SK-N-SH (cell line): ENCODE results near the gene ANKRD52. TPM values are rescaled to one million over a fixed set of nuclear protein-coding genes. Genes with fewer than 3 reads are reported as not detected.

Experiments
- CTCF ChIA-PET: fragments of 300-600, 350-600 bp; formaldehyde crosslinking; extraction: SDS; loops from one replicate; lab custom pipeline; 2021; lab: Yijun Ruan, JAX
- POLR2A ChIA-PET: fragments of 350-600 bp; sonication (Branson Sonifier 250); formaldehyde crosslinking; extraction: SDS; loops from one replicate; lab custom pipeline; 2020; ENCODE audit warnings: antibody characterized with exemption, inconsistent platforms; lab: Yijun Ruan, JAX
- DNase-seq: peaks from one replicate; pipeline ENCODE4 v3.0.0; 2012
- H2AFZ ChIP-seq: fragments of 200-600 bp; sonication (generic); 2 replicates; pipeline ENCODE4 v1.8.1; 2016; ENCODE audit warnings: antibody characterized with exemption, mild to moderate bottlenecking, low read depth
- H3F3A ChIP-seq: fragments of 200-600 bp; sonication (generic); replicated peaks from 2 replicates; pipeline ENCODE3; 2016; ENCODE audit warnings: antibody characterized with exemption, mild to moderate bottlenecking; ENCODE audit not compliant: insufficient read depth
- H3K27ac ChIP-seq, 2 experiments: fragments of 200-500 bp in 1 of 2; fragments of 200-600 bp in 1 of 2; sonication (Bioruptor generic) in 1 of 2; sonication (generic), shearing (Covaris generic) in 1 of 2; 2 replicates each; pipeline versions ENCODE4 v1.5.1 to v1.6.1; 2014 to 2016; ENCODE audit warnings: low read depth in 2 of 2, inconsistent platforms in 1 of 2, low read length in 1 of 2, mild to moderate bottlenecking in 1 of 2, mixed read lengths in 1 of 2
- H3K27me3 ChIP-seq: fragments of 200-600 bp; sonication (generic), shearing (Covaris generic); 2 replicates; pipeline ENCODE4 v1.6.1; 2016; ENCODE audit warnings: mixed run types; ENCODE audit not compliant: insufficient read depth
- H3K36me3 ChIP-seq, 2 experiments: fragments of 200-500 bp in 1 of 2; fragments of 200-600 bp in 1 of 2; sonication (Bioruptor generic) in 1 of 2; sonication (generic) in 1 of 2; replicated peaks in 1 of 2; 2 replicates each; pipeline versions ENCODE3 to v1.5.1; 2014 to 2016; ENCODE audit warnings: low read length in 1 of 2, mild to moderate bottlenecking in 1 of 2; ENCODE audit not compliant: insufficient read depth in 2 of 2, control insufficient read depth in 1 of 2
- H3K4me1 ChIP-seq, 2 experiments: fragments of 200-500 bp in 1 of 2; fragments of 200-600 bp in 1 of 2; sonication (Bioruptor generic) in 1 of 2; sonication (generic), shearing (Covaris generic) in 1 of 2; 2 replicates each; pipeline versions ENCODE4 v1.5.1 to v1.6.1; 2014 to 2016; ENCODE audit warnings: low read depth in 1 of 2, low read length in 1 of 2, mixed run types in 1 of 2; ENCODE audit not compliant: insufficient read depth in 2 of 2, control insufficient read depth in 1 of 2
- H3K4me2 ChIP-seq: fragments of 200-600 bp; sonication (generic), shearing (Covaris generic); 2 replicates; pipeline ENCODE4 v1.6.1; 2017; ENCODE audit warnings: mixed run types
- H3K4me3 ChIP-seq, 2 experiments: fragments of 200-500 bp in 1 of 2; fragments of 200-600 bp in 1 of 2; sonication (Bioruptor generic) in 1 of 2; sonication (generic), shearing (Covaris generic) in 1 of 2; 2 replicates each; pipeline versions ENCODE4 v1.5.1 to v1.8.1; 2014 to 2016; ENCODE audit warnings: low read depth in 2 of 2, inconsistent platforms in 1 of 2, low read length in 1 of 2, mild to moderate bottlenecking in 1 of 2, mixed read lengths in 1 of 2, moderate library complexity in 1 of 2
- H3K79me2 ChIP-seq: fragments of 200-600 bp; sonication (generic); 2 replicates; pipeline ENCODE4 v1.8.1; 2017; ENCODE audit warnings: mild to moderate bottlenecking; ENCODE audit not compliant: insufficient read depth
- H3K9ac ChIP-seq: fragments of 200-600 bp; sonication (generic); 2 replicates; pipeline ENCODE4 v1.6.1; 2017; ENCODE audit warnings: mixed run types
- H3K9me2 ChIP-seq: fragments of 200-600 bp; sonication (generic); 2 replicates; pipeline ENCODE4 v1.6.1; 2017; ENCODE audit warnings: mixed run types
- H3K9me3 ChIP-seq: fragments of 200-600 bp; sonication (generic); 2 replicates; pipeline ENCODE4 v1.6.1; 2017; ENCODE audit warnings: mixed run types, mild to moderate bottlenecking, moderate library complexity
- H4K20me1 ChIP-seq: fragments of 200-600 bp; sonication (generic); 2 replicates; pipeline ENCODE4 v1.6.1; 2017; ENCODE audit warnings: mild to moderate bottlenecking, mixed run types; ENCODE audit not compliant: insufficient read depth
- FOSL2 ChIP-seq: IDR thresholded peaks from 2 replicates; pipeline ENCODE4 v1.4.0; 2012; ENCODE audit warnings: low read depth, mild to moderate bottlenecking, moderate library complexity, borderline replicate concordance
- GATA2 ChIP-seq: sonication (generic); formaldehyde crosslinking; IDR thresholded peaks from 2 replicates; pipeline ENCODE4 v1.5.0; 2020; ENCODE audit warnings: mild to moderate bottlenecking, missing genetic modification reagents
- JUND ChIP-seq: IDR thresholded peaks from 2 replicates; pipeline ENCODE4 v1.4.0; 2012
- NFIC ChIP-seq: IDR thresholded peaks from 2 replicates; pipeline ENCODE4 v1.4.0; 2012; ENCODE audit warnings: borderline replicate concordance
- RAD21 ChIP-seq: IDR thresholded peaks from 2 replicates; pipeline ENCODE4 v1.6.1; 2012; ENCODE audit warnings: mild to moderate bottlenecking, low read length
- SIN3A ChIP-seq: IDR thresholded peaks from 2 replicates; pipeline ENCODE4 v1.6.1; 2012; ENCODE audit warnings: low read depth, mild to moderate bottlenecking, low read length, moderate library complexity, borderline replicate concordance
- SMC3 ChIP-seq: IDR thresholded peaks from 2 replicates; pipeline ENCODE4 v1.6.1; 2012; ENCODE audit warnings: low read depth, low read length, improper control_type of control experiment
- WGBS: methylation state at CpG from one replicate; pipeline ENCODE4 v1.1.6; 2017; ENCODE audit warnings: low lambda C conversion rate; 5-methylcytosine and 5-hydroxymethylcytosine counted together
- polyA plus RNA-seq, 3 experiments: library from polyadenylated mRNA; depleted of rRNA; stranded (reverse); fragments of >200 nt; gene quantifications; 2 replicates each; pipeline ENCODE4 v1.2.3, GENCODE V29; 2012
- TF ChIP-seq, protein P1 (sequence below): IDR thresholded peaks from 2 replicates; pipeline ENCODE4 v1.4.0; 2012; ENCODE audit warnings: low read depth, borderline replicate concordance
- TF ChIP-seq, protein P2 (sequence below): fragments of 150-350 bp; IDR thresholded peaks from 2 replicates; pipeline ENCODE4 v1.6.1; 2016; ENCODE audit warnings: mild to moderate bottlenecking, low read depth, low read length
- TF ChIP-seq, protein P3 (sequence below): fragments of 200-600 bp; sonication (generic); IDR thresholded peaks from 2 replicates; pipeline ENCODE4 v1.6.1; 2017; ENCODE audit warnings: antibody characterized with exemption, mild to moderate bottlenecking, moderate library complexity
- TF ChIP-seq, protein P4 (sequence below): IDR thresholded peaks from 2 replicates; pipeline ENCODE4 v1.6.1; 2012; ENCODE audit warnings: mild to moderate bottlenecking, low read depth, low read length, moderate library complexity
- TF ChIP-seq, protein P5 (sequence below): IDR thresholded peaks from 2 replicates; pipeline ENCODE4 v1.4.0; 2012; ENCODE audit warnings: low read depth
- TF ChIP-seq, protein P6 (sequence below): IDR thresholded peaks from 2 replicates; pipeline ENCODE4 v1.4.0; 2012; ENCODE audit warnings: low read depth, borderline replicate concordance

Gene ANKRD52
- polyA plus RNA-seq, 1 of the 3 experiments (the other 2 are of a cell fraction), result 23.4 TPM

DNA sequence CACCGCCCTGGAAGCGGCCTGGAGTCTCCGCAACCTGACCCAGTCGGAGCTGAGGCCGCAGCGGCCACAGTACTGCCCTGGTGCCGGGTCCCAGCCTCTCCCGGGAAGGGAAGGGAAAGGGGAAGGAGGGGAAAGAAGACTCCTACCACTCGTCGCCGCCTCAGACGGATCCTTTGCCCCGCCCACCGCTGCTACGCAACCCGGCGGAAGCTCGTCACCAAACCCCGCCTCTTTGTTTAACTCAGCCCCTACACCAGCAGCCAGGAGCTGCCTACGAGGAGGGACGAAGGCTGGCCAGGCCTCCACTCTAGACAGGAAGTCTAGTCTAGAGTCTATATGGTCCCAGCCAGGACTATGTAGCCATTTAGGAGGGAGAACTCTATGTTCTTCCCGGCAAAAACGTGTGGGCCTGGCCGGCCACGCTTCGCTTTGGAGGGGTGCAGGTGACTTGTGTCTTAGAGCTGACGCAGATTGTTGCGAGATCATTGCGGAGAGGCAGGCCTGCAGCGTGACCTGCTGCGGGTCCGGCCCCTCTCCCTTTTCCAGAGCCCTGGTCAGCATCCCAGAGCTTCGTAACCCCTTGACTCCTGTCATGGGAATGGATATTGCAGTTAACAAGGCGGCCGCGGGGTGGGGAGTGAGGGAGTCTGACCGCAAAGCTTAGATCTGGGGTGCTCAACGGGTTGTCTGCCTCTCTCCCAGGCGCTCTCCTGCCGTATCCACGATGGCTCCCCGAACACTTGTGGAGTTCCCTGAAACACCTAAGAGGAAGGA, 36.2 kb downstream of the ANKRD52 start, which contains the start of gene RNF41 (continued):
- TF ChIP-seq, protein P1, sequence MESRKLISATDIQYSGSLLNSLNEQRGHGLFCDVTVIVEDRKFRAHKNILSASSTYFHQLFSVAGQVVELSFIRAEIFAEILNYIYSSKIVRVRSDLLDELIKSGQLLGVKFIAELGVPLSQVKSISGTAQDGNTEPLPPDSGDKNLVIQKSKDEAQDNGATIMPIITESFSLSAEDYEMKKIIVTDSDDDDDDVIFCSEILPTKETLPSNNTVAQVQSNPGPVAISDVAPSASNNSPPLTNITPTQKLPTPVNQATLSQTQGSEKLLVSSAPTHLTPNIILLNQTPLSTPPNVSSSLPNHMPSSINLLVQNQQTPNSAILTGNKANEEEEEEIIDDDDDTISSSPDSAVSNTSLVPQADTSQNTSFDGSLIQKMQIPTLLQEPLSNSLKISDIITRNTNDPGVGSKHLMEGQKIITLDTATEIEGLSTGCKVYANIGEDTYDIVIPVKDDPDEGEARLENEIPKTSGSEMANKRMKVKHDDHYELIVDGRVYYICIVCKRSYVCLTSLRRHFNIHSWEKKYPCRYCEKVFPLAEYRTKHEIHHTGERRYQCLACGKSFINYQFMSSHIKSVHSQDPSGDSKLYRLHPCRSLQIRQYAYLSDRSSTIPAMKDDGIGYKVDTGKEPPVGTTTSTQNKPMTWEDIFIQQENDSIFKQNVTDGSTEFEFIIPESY, result 0 out of 2 replicates have a peak, but pooled peaks have one; percentile 34
- TF ChIP-seq, protein P2, sequence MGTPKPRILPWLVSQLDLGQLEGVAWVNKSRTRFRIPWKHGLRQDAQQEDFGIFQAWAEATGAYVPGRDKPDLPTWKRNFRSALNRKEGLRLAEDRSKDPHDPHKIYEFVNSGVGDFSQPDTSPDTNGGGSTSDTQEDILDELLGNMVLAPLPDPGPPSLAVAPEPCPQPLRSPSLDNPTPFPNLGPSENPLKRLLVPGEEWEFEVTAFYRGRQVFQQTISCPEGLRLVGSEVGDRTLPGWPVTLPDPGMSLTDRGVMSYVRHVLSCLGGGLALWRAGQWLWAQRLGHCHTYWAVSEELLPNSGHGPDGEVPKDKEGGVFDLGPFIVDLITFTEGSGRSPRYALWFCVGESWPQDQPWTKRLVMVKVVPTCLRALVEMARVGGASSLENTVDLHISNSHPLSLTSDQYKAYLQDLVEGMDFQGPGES, result no peak
- TF ChIP-seq, protein P3, sequence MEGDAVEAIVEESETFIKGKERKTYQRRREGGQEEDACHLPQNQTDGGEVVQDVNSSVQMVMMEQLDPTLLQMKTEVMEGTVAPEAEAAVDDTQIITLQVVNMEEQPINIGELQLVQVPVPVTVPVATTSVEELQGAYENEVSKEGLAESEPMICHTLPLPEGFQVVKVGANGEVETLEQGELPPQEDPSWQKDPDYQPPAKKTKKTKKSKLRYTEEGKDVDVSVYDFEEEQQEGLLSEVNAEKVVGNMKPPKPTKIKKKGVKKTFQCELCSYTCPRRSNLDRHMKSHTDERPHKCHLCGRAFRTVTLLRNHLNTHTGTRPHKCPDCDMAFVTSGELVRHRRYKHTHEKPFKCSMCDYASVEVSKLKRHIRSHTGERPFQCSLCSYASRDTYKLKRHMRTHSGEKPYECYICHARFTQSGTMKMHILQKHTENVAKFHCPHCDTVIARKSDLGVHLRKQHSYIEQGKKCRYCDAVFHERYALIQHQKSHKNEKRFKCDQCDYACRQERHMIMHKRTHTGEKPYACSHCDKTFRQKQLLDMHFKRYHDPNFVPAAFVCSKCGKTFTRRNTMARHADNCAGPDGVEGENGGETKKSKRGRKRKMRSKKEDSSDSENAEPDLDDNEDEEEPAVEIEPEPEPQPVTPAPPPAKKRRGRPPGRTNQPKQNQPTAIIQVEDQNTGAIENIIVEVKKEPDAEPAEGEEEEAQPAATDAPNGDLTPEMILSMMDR, result no peak; the same call in 1 of the 2 replicates
- 0 out of 2 replicates have a peak, but pooled peaks have one; percentile 77 for TF ChIP-seq SIN3A
- TF ChIP-seq JUND, result no peak
- TF ChIP-seq, protein P4, sequence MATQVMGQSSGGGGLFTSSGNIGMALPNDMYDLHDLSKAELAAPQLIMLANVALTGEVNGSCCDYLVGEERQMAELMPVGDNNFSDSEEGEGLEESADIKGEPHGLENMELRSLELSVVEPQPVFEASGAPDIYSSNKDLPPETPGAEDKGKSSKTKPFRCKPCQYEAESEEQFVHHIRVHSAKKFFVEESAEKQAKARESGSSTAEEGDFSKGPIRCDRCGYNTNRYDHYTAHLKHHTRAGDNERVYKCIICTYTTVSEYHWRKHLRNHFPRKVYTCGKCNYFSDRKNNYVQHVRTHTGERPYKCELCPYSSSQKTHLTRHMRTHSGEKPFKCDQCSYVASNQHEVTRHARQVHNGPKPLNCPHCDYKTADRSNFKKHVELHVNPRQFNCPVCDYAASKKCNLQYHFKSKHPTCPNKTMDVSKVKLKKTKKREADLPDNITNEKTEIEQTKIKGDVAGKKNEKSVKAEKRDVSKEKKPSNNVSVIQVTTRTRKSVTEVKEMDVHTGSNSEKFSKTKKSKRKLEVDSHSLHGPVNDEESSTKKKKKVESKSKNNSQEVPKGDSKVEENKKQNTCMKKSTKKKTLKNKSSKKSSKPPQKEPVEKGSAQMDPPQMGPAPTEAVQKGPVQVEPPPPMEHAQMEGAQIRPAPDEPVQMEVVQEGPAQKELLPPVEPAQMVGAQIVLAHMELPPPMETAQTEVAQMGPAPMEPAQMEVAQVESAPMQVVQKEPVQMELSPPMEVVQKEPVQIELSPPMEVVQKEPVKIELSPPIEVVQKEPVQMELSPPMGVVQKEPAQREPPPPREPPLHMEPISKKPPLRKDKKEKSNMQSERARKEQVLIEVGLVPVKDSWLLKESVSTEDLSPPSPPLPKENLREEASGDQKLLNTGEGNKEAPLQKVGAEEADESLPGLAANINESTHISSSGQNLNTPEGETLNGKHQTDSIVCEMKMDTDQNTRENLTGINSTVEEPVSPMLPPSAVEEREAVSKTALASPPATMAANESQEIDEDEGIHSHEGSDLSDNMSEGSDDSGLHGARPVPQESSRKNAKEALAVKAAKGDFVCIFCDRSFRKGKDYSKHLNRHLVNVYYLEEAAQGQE, result no peak
- TF ChIP-seq, all 33 proteins: peak for 12

DNA sequence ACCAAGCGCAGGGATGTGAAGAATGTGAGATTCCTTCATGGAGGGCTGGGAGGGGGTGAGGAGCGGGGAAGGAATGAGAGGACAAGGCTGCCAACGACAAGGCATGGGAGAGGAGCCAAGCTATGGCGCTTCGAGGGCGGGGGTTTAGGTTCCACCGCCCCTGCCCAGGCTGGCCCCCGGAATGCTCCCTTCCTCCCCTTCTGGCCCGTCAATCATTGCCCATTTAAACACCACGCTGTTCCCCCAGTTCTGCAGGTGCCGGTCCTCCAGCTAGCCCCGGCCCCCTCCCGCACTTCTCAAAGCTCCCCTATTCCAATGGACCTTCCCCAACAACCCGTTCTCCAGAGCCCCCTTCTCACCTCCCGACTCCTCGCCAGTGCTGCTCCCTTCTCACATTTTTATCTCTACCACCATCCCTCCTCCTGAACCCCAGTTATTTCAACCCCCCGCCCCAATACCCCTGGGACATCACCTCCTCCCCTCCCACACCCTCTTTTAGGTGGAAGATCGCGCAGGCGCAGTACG, 36.9 kb downstream of the ANKRD52 start:
- peak overlapping the region; percentile 93 to 98 for H3K27ac ChIP-seq
- TF ChIP-seq, protein P5, sequence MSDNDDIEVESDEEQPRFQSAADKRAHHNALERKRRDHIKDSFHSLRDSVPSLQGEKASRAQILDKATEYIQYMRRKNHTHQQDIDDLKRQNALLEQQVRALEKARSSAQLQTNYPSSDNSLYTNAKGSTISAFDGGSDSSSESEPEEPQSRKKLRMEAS, result 0 out of 2 replicates have a peak, but pooled peaks have one; percentile 43
- TF ChIP-seq GATA2 (no peak), SMC3 (no peak), RAD21 (no peak), SIN3A (no peak), FOSL2 (no peak), NFIC (peak; percentile 51)
- TF ChIP-seq, protein P6, sequence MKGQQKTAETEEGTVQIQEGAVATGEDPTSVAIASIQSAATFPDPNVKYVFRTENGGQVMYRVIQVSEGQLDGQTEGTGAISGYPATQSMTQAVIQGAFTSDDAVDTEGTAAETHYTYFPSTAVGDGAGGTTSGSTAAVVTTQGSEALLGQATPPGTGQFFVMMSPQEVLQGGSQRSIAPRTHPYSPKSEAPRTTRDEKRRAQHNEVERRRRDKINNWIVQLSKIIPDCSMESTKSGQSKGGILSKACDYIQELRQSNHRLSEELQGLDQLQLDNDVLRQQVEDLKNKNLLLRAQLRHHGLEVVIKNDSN, result no peak
- TF ChIP-seq, protein P2, result no peak

More for the DNA sequence above, 36.9 kb downstream of the ANKRD52 start:
- Histone ChIP-seq H3K9ac (peak overlapping the region; percentile 96), H2AFZ (peak overlapping the region; percentile 24; the same call in 1 of the 2 replicates), H3F3A (peaks cover 24% of the 10 kb centered on the region), H3K4me3 (peak overlapping the region; percentile 71 to 85), H3K79me2 (peaks cover 47% of the 10 kb centered on the region), H3K27me3 (no peaks in the 10 kb centered on the region), H3K4me2 (peak overlapping the region; percentile 80), H3K9me2 (no peaks in the 10 kb centered on the region), H3K9me3 (no peaks in the 10 kb centered on the region), H3K4me1 (peaks cover 13 to 22% of the 10 kb centered on the region in 2 experiments; a peak in 2 of 4 replicates), H4K20me1 (no peaks in the 10 kb centered on the region), H3K36me3 (peaks cover under 1 to 3% of the 10 kb centered on the region in 2 experiments)
- ChIA-PET CTCF (interaction anchor here (0.7 to 4.1 kb wide), 15 partner anchors 10 to 243 kb away, joined by 3 to 47 read pairs (median 7); partner anchors contain the start of genes ANKRD52, COQ10A, ESYT1 and MYL6B), POLR2A (interaction anchor here (0.7 to 3.0 kb wide), 15 partner anchors 10 to 1531 kb away, joined by 3 to 23 read pairs (median 5); partner anchors contain the start of genes ANKRD52, CDK4, CNPY2 and COQ10A)
- under 1% methylated on average over 16 of the region's 21 CpGs for WGBS
- DNase-seq, result peak; percentile 72
